ENCODE results near the gene GSTT4.

DNA sequence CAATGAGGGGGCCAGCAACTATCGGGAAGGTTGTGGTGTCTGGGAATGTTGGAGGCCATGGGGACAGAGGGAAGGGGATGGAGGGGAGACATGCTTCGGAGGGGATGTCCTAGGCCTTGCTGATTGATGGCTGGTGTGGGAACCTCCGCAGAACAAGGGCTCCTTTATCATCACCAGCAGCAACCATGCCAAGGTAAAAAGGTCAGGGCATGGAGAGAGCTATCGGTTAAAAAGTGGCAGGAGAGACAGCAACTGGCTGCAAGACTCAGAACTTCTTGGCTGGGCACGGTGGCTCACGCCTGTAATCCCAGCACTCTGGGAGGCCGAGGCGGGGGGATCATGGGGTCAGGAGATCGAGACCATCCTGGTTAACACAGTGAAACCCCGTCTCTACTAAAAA, 3.0 kb downstream of the GSTT4 start:
- TF ChIP-seq NFE2L2 (IDR thresholded peaks at IDR 0.05; ENCODE audit: low read length) (no peak), CHD4 (IDR thresholded peaks at IDR 0.05; ENCODE audit: borderline replicate concordance, low read length) (no peak), SMC3 (IDR thresholded peaks at IDR 0.05; ENCODE audit: low read length) (no peak), SRSF1 (optimal IDR thresholded peaks at IDR 0.05; ENCODE audit: low read depth, low read length) (no peak), MTF2 (CRISPR knock-in tag; IDR thresholded peaks at IDR 0.05; ENCODE audit: borderline replicate concordance) (no peak), MIXL1 (CRISPR knock-in tag; IDR thresholded peaks at IDR 0.05) (no peak), FOXA3 (CRISPR knock-in tag; IDR thresholded peaks at IDR 0.05) (no peak), NFRKB (IDR thresholded peaks at IDR 0.05) (no peak), POLR2A (IDR thresholded peaks at IDR 0.05; ENCODE audit: insufficient read depth in 1 of 2, low read depth in 2 of 2, low read length in 2 of 2) (no peak), ASH2L (IDR thresholded peaks at IDR 0.05; ENCODE audit: insufficient read length, low read depth, low read length) (no peak), MYNN (CRISPR knock-in tag; IDR thresholded peaks at IDR 0.05; ENCODE audit: low read depth) (no peak)
- TF ChIP-seq, protein P1, sequence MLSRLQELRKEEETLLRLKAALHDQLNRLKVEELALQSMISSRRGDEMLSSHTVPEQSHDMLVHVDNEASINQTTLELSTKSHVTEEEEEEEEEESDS (CRISPR knock-in tag; IDR thresholded peaks at IDR 0.05; ENCODE audit: borderline replicate concordance) = no peak
- TF ChIP-seq, protein P2, sequence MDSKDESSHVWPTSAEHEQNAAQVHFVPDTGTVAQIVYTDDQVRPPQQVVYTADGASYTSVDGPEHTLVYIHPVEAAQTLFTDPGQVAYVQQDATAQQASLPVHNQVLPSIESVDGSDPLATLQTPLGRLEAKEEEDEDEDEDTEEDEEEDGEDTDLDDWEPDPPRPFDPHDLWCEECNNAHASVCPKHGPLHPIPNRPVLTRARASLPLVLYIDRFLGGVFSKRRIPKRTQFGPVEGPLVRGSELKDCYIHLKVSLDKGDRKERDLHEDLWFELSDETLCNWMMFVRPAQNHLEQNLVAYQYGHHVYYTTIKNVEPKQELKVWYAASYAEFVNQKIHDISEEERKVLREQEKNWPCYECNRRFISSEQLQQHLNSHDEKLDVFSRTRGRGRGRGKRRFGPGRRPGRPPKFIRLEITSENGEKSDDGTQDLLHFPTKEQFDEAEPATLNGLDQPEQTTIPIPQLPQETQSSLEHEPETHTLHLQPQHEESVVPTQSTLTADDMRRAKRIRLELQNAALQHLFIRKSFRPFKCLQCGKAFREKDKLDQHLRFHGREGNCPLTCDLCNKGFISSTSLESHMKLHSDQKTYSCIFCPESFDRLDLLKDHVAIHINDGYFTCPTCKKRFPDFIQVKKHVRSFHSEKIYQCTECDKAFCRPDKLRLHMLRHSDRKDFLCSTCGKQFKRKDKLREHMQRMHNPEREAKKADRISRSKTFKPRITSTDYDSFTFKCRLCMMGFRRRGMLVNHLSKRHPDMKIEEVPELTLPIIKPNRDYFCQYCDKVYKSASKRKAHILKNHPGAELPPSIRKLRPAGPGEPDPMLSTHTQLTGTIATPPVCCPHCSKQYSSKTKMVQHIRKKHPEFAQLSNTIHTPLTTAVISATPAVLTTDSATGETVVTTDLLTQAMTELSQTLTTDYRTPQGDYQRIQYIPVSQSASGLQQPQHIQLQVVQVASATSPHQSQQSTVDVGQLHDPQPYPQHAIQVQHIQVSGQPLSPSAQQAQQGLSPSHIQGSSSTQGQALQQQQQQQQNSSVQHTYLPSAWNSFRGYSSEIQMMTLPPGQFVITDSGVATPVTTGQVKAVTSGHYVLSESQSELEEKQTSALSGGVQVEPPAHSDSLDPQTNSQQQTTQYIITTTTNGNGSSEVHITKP (CRISPR knock-in tag; IDR thresholded peaks at IDR 0.05; ENCODE audit: low read depth) = no peak
- TF ChIP-seq, protein P3, sequence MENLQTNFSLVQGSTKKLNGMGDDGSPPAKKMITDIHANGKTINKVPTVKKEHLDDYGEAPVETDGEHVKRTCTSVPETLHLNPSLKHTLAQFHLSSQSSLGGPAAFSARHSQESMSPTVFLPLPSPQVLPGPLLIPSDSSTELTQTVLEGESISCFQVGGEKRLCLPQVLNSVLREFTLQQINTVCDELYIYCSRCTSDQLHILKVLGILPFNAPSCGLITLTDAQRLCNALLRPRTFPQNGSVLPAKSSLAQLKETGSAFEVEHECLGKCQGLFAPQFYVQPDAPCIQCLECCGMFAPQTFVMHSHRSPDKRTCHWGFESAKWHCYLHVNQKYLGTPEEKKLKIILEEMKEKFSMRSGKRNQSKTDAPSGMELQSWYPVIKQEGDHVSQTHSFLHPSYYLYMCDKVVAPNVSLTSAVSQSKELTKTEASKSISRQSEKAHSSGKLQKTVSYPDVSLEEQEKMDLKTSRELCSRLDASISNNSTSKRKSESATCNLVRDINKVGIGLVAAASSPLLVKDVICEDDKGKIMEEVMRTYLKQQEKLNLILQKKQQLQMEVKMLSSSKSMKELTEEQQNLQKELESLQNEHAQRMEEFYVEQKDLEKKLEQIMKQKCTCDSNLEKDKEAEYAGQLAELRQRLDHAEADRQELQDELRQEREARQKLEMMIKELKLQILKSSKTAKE (CRISPR knock-in tag; IDR thresholded peaks at IDR 0.05; ENCODE audit: borderline replicate concordance) = no peak

Data from HepG2 (cell line).